ENCODE results near the gene MAEA.

MAEA gene

GRCh38 chr4:1251773-1252066 is 38.0 kb upstream of the MAEA start:
- no peak overlapping the region for H3K4me3 ChIP-seq (ENCODE audit: low read depth, low read length)
- no peak for TF ChIP-seq CTCF (IDR thresholded peaks at IDR 0.05; ENCODE audit: low read depth, low read length)

- no peak for TF ChIP-seq CTCF (IDR thresholded peaks at IDR 0.05; ENCODE audit: low read depth, low read length)
- H3K4me3 ChIP-seq (ENCODE audit: low read depth, low read length) = no peak overlapping the region
Measured at GRCh38 chr4:1252928-1253492, 36.7 kb upstream of the MAEA start.

- no peak overlapping the region for H3K4me3 ChIP-seq (ENCODE audit: low read depth, low read length)
- TF ChIP-seq CTCF (IDR thresholded peaks at IDR 0.05; ENCODE audit: low read depth, low read length) = no peak
Measured at GRCh38 chr4:1253831-1254230, 35.9 kb upstream of the MAEA start.

- TF ChIP-seq CTCF (IDR thresholded peaks at IDR 0.05; ENCODE audit: low read depth, low read length) = no peak
Measured at GRCh38 chr4:1255151-1255550, 34.5 kb upstream of the MAEA start.

GRCh38 chr4:1255699-1256098 is 34.0 kb upstream of the MAEA start:
- H3K4me3 ChIP-seq (ENCODE audit: low read depth, low read length) = no peak overlapping the region
- no peak for TF ChIP-seq CTCF (IDR thresholded peaks at IDR 0.05; ENCODE audit: low read depth, low read length)

More at GRCh38 chr4:1255151-1255550, 34.5 kb upstream of the MAEA start:
- H3K4me3 ChIP-seq (ENCODE audit: low read depth, low read length) = no peak overlapping the region

- TF ChIP-seq CTCF (IDR thresholded peaks at IDR 0.05; ENCODE audit: low read depth, low read length) = no peak
- H3K4me3 ChIP-seq (ENCODE audit: low read depth, low read length) = no peak overlapping the region
Measured at GRCh38 chr4:1258457-1258856, 31.2 kb upstream of the MAEA start.

GRCh38 chr4:1259966-1260365 is 29.7 kb upstream of the MAEA start:
- TF ChIP-seq CTCF (IDR thresholded peaks at IDR 0.05; ENCODE audit: low read depth, low read length) = no peak
- H3K4me3 ChIP-seq (ENCODE audit: low read depth, low read length) = no peak overlapping the region

All from WI38 (cell line).